OCI-M1 (cell line): Measurements from ENCODE around the gene BTN3A1.
"Not testable (repeated sequence)": the region's sequence is repeated elsewhere in the genome, so short reads cannot be mapped to it uniquely, and the experiment has no call there.

Experiments
- DNase-seq: peaks from one replicate; lab custom pipeline; 2025; lab: John Stamatoyannopoulos, UW

The BTN3A1 gene

GRCh38 chr6:26415036-26415614, 13.1 kb downstream of the BTN3A1 start:
- no peak for DNase-seq

- no peak for DNase-seq
These were observed 13.7 kb downstream of the BTN3A1 start for GRCh38 chr6:26415791-26416190.

- no peak for DNase-seq
These were observed 14.2 kb downstream of the BTN3A1 start for GRCh38 chr6:26416288-26416687.

GRCh38 chr6:26418077-26418476, 16.0 kb downstream of the BTN3A1 start:
- DNase-seq: not testable (repeated sequence)

GRCh38 chr6:26418795-26419194, 16.7 kb downstream of the BTN3A1 start:
- DNase-seq: not testable (repeated sequence)

- peak; percentile 68 for DNase-seq
These were observed 18.7 kb downstream of the BTN3A1 start for GRCh38 chr6:26420688-26421171.

GRCh38 chr6:26421259-26422144, 19.4 kb downstream of the BTN3A1 start:
- DNase-seq: peak; percentile 91

- no peak for DNase-seq
These were observed 20.3 kb downstream of the BTN3A1 start for GRCh38 chr6:26422329-26422728.

GRCh38 chr6:26426691-26427450, 24.8 kb downstream of the BTN3A1 start:
- no peak for DNase-seq

GRCh38 chr6:26427451-26427809, 25.4 kb downstream of the BTN3A1 start:
- DNase-seq: no peak

GRCh38 chr6:26428206-26428605, 26.1 kb downstream of the BTN3A1 start:
- DNase-seq: no peak

GRCh38 chr6:26430787-26431186, 28.7 kb downstream of the BTN3A1 start:
- DNase-seq: no peak

GRCh38 chr6:26431258-26432172, 29.4 kb downstream of the BTN3A1 start:
- DNase-seq: no peak

- DNase-seq: no peak
These were observed 30.6 kb downstream of the BTN3A1 start for GRCh38 chr6:26432627-26433201.

GRCh38 chr6:26433680-26434079, 31.6 kb downstream of the BTN3A1 start:
- not testable (repeated sequence) for DNase-seq

GRCh38 chr6:26436018-26436417, 33.9 kb downstream of the BTN3A1 start:
- no peak for DNase-seq

- no peak for DNase-seq
These were observed 35.5 kb downstream of the BTN3A1 start for GRCh38 chr6:26437550-26437949.

- DNase-seq: no peak
These were observed 35.9 kb downstream of the BTN3A1 start for GRCh38 chr6:26438000-26438399.

- DNase-seq: peak; percentile 71
These were observed 37.4 kb downstream of the BTN3A1 start for GRCh38 chr6:26439151-26440125.

- no peak for DNase-seq
These were observed 38.9 kb downstream of the BTN3A1 start for GRCh38 chr6:26440977-26441358.
